KMS-11 (cell line): ENCODE results near the gene OR6K3.

Source experiments
- H2AFZ ChIP-seq: fragments of 200-600 bp; sonication (generic); 2 replicates; pipeline ENCODE4 v1.6.1; 2016; ENCODE audit warnings: antibody characterized with exemption, mixed run types, low read depth
- H3K27ac ChIP-seq: fragments of 200-600 bp; sonication (generic); 2 replicates; pipeline ENCODE4 v1.6.1; 2016; ENCODE audit warnings: mild to moderate bottlenecking, mixed run types
- H3K27me3 ChIP-seq: fragments of 200-600 bp; sonication (generic); 2 replicates; pipeline ENCODE4 v1.6.1; 2017; ENCODE audit warnings: mild to moderate bottlenecking, low read depth, mixed run types, moderate library complexity; ENCODE audit not compliant: insufficient read depth
- H3K36me3 ChIP-seq: fragments of 200-600 bp; sonication (generic); 2 replicates; pipeline ENCODE4 v1.6.1; 2017; ENCODE audit warnings: mild to moderate bottlenecking, mixed run types; ENCODE audit not compliant: insufficient read depth
- H3K4me1 ChIP-seq: fragments of 200-600 bp; sonication (generic); 2 replicates; pipeline ENCODE4 v1.6.1; 2016; ENCODE audit warnings: mild to moderate bottlenecking, low read depth, mixed run types; ENCODE audit not compliant: poor library complexity, severe bottlenecking
- H3K4me2 ChIP-seq: fragments of 200-600 bp; sonication (generic); 2 replicates; pipeline ENCODE4 v1.7.0; 2016; ENCODE audit warnings: mild to moderate bottlenecking, mixed run types
- H3K4me3 ChIP-seq: fragments of 200-600 bp; sonication (generic); IDR thresholded peaks from 2 replicates; pipeline ENCODE4 v1.6.1; 2017; ENCODE audit warnings: low read depth, low read length, mixed read lengths; ENCODE audit not compliant: insufficient read depth
- H3K79me2 ChIP-seq: fragments of 200-600 bp; sonication (generic); 2 replicates; pipeline ENCODE4 v1.6.1; 2016; ENCODE audit warnings: low read depth, mixed run types; ENCODE audit not compliant: insufficient read depth
- H3K9ac ChIP-seq: fragments of 200-600 bp; sonication (generic); 2 replicates; pipeline ENCODE4 v1.6.1; 2016; ENCODE audit warnings: mild to moderate bottlenecking, mixed run types
- H4K20me1 ChIP-seq: fragments of 200-600 bp; sonication (generic); 2 replicates; pipeline ENCODE4 v1.6.1; 2016; ENCODE audit warnings: mild to moderate bottlenecking, mixed run types; ENCODE audit not compliant: insufficient read depth
- CTCF ChIP-seq: fragments of 200-600 bp; sonication (generic); conservative IDR thresholded peaks from 2 replicates; pipeline ENCODE4 v1.6.1; 2017; ENCODE audit warnings: low read depth, mild to moderate bottlenecking, antibody characterized with exemption, low read length, moderate library complexity, mixed read lengths

OR6K3 gene

GRCh38 chr1:158679289-158679688, 41.2 kb downstream of the OR6K3 start:
- H4K20me1 ChIP-seq: no peaks in the 10 kb centered on the region
- H3K9ac ChIP-seq: no peak overlapping the region
- H3K36me3 ChIP-seq: no peaks in the 10 kb centered on the region
- H3K4me2 ChIP-seq: no peak overlapping the region
- H3K4me1 ChIP-seq: no peaks in the 10 kb centered on the region
- no peak overlapping the region for H3K4me3 ChIP-seq
- H3K27me3 ChIP-seq: no peaks in the 10 kb centered on the region
- TF ChIP-seq CTCF: no peak
- H3K79me2 ChIP-seq: no peaks in the 10 kb centered on the region
- H2AFZ ChIP-seq: no peak overlapping the region
- H3K27ac ChIP-seq: no peak overlapping the region

DNA sequence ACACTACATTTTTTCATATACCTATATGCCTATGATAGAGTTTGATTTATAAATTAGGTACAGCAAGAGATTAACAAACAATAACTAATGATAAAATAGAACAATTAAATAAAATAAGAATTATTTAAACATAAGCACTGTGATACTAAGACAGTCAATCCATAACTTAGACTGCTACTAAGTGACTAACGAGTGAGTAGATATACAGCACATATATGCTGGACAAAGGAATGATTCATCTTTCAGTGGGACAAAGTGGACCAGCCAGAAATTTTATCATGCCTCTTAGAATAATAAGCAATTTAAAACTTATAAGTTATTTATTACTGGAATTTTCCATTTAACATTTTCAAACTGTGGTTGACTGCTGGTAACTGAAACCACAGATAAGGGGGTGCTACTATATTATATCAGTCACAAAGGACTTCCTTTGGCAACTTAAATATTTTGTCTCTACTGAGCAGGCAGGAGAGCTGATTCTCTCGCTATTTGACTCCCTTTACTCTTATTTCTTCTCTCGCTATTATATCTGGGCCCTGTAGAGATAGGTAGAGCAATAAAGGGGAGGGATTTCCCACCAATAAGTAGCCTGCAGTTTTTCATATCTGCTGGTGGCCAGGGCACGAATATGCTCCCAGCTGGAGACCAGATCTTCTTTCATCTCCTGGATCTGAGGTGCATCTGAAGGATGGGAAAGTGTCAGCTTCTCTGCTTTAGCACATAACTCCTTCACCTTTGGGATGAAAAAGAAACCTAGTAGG, 44.8 kb downstream of the OR6K3 start:
- no peaks in the 10 kb centered on the region for H3K27me3 ChIP-seq
- no peaks in the 10 kb centered on the region for H3K36me3 ChIP-seq
- no peak overlapping the region for H3K4me3 ChIP-seq
- no peaks in the 10 kb centered on the region for H3K79me2 ChIP-seq
- TF ChIP-seq CTCF: no peak
- H3K4me2 ChIP-seq: no peak overlapping the region
- H3K27ac ChIP-seq: no peak overlapping the region
- H2AFZ ChIP-seq: no peak overlapping the region
- no peak overlapping the region for H3K9ac ChIP-seq
- no peaks in the 10 kb centered on the region for H4K20me1 ChIP-seq
- no peaks in the 10 kb centered on the region for H3K4me1 ChIP-seq

DNA sequence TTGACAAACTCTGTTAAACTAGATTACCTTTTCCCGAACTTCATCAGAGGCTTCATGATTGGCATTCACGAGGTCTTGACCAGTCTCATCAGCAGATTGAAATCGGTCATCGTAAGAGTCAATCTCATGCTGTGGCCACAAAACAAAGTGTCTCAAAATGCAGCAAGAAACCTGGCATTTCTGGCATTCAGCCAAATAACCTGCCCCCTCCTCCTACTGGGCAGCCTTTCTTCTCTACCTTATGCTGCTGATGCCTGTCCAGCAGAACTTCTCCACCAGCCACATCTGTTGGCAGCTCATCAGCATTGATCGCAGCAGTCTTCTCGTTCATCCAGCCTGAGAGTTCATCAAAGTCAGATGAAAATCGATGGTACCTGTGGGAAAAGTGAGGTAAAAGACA, 46.2 kb downstream of the OR6K3 start:
- H4K20me1 ChIP-seq: no peaks in the 10 kb centered on the region
- H3K4me2 ChIP-seq: no peak overlapping the region
- TF ChIP-seq CTCF: no peak
- no peak overlapping the region for H3K4me3 ChIP-seq
- H3K36me3 ChIP-seq: no peaks in the 10 kb centered on the region
- no peak overlapping the region for H2AFZ ChIP-seq
- H3K9ac ChIP-seq: no peak overlapping the region
- H3K79me2 ChIP-seq: no peaks in the 10 kb centered on the region
- no peaks in the 10 kb centered on the region for H3K4me1 ChIP-seq
- H3K27me3 ChIP-seq: no peaks in the 10 kb centered on the region
- no peak overlapping the region for H3K27ac ChIP-seq
